PC-3 (cell line): ENCODE data around the gene NEO1. TPM values are rescaled to one million over a fixed set of nuclear protein-coding genes. Genes with fewer than 3 reads are reported as not detected.

Source experiments
- ATAC-seq: fragments of 200-7000 bp; cut with Tn5 transposase; 2 replicates; pipeline ENCODE4 v1.9.1; 2020; ENCODE audit warnings: mild to moderate bottlenecking, moderate library complexity
- BruUV-seq: library from RNA; stranded (reverse); fragments of 400-500 nt; replicated peaks from 2 replicates; lab custom pipeline; 2021; lab: Mats Ljungman, UMichigan
- CTCF ChIA-PET: fragments of 300-600 bp; sonication (Branson Sonifier 250); formaldehyde crosslinking; loops from one replicate; lab custom pipeline; 2022; ENCODE audit warnings: antibody characterized with exemption; lab: Charles Lee
- POLR2A ChIA-PET: fragments of 300-600 bp; sonication (Branson Sonifier 250); formaldehyde crosslinking; loops from one replicate; lab custom pipeline; 2022; ENCODE audit warnings: antibody characterized with exemption; ENCODE audit not compliant: unreplicated experiment; lab: Charles Lee
- DNase-seq: peaks from one replicate; pipeline ENCODE4 v3.0.0-alpha.2; 2015
- H2AFZ ChIP-seq: fragments of 300-600 bp; sonication (generic); 2 replicates; pipeline ENCODE4 v1.6.0; 2016; ENCODE audit warnings: antibody characterized with exemption, low read length
- H3F3A ChIP-seq: fragments of 300-600 bp; sonication (generic); one replicate; pipeline ENCODE4 v1.6.0; 2017; ENCODE audit warnings: antibody characterized with exemption, low read length, control low read depth, mild to moderate bottlenecking; ENCODE audit not compliant: unreplicated experiment
- H3K27ac ChIP-seq: fragments of 300-600 bp; sonication (generic); 2 replicates; pipeline ENCODE4 v1.5.1; 2016; ENCODE audit warnings: mild to moderate bottlenecking, low read length
- H3K27me3 ChIP-seq: fragments of 300-600 bp; sonication (generic); 2 replicates; pipeline ENCODE4 v1.6.1; 2016; ENCODE audit warnings: low read length, mixed read lengths
- H3K36me3 ChIP-seq: fragments of 300-600 bp; sonication (generic); 2 replicates; pipeline ENCODE4 v1.6.1; 2016; ENCODE audit warnings: low read depth, mixed run types, low read length, mixed read lengths
- H3K4me1 ChIP-seq: fragments of 300-600 bp; sonication (generic); 2 replicates; pipeline ENCODE4 v1.5.1; 2016; ENCODE audit warnings: low read length; ENCODE audit not compliant: insufficient read depth
- H3K4me2 ChIP-seq: fragments of 300-600 bp; sonication (generic); 2 replicates; pipeline ENCODE4 v1.6.0; 2016; ENCODE audit warnings: low read length
- H3K4me3 ChIP-seq: fragments of 300-600 bp; sonication (generic); 2 replicates; pipeline ENCODE4 v1.5.1; 2016; ENCODE audit warnings: mild to moderate bottlenecking, low read length, mixed read lengths
- H3K79me2 ChIP-seq: fragments of 300-600 bp; sonication (generic); 2 replicates; pipeline ENCODE4 v1.6.1; 2017; ENCODE audit warnings: low read length, mixed read lengths
- H3K9ac ChIP-seq: fragments of 300-600 bp; sonication (generic); 2 replicates; pipeline ENCODE4 v1.6.0; 2016; ENCODE audit warnings: mild to moderate bottlenecking, low read length
- H3K9me2 ChIP-seq: fragments of 300-600 bp; sonication (generic); replicated peaks from 2 replicates; pipeline ENCODE4 v1.6.1; 2016; ENCODE audit warnings: mixed run types, low read length, mixed read lengths
- H3K9me3 ChIP-seq: fragments of 300-600 bp; sonication (generic); 2 replicates; pipeline ENCODE4 v1.6.1; 2016; ENCODE audit warnings: low read length, mixed read lengths
- H4K20me1 ChIP-seq: fragments of 300-600 bp; sonication (generic); 2 replicates; pipeline ENCODE4 v1.6.1; 2016; ENCODE audit warnings: low read length, mixed read lengths
- EZH2 ChIP-seq: fragments of 300-600 bp; sonication (generic); IDR thresholded peaks from one replicate; pipeline ENCODE4 v1.6.1; 2017; ENCODE audit warnings: antibody characterized with exemption, mild to moderate bottlenecking, low read length; ENCODE audit not compliant: unreplicated experiment
- EZH2phosphoT487 ChIP-seq: fragments of 300-600 bp; sonication (generic); IDR thresholded peaks from 2 replicates; pipeline ENCODE4 v1.6.1; 2018; ENCODE audit warnings: mild to moderate bottlenecking, antibody characterized with exemption, low read length, borderline replicate concordance
- intact Hi-C: fragments of 100-400 bp; cut with micrococcal nuclease; formaldehyde crosslinking; loops from 2 replicates; pipeline ENCODE4 v1.9.0; 2023
- total RNA-seq: library from RNA; depleted of rRNA; stranded (reverse); fragments of >200 nt; gene quantifications from 2 replicates; pipeline ENCODE4 v1.2.3, GENCODE V29; 2014
- TF ChIP-seq, protein P1 (sequence below): fragments of 300-600 bp; sonication (generic); conservative IDR thresholded peaks from 2 replicates; pipeline ENCODE4 v1.5.1; 2017; ENCODE audit warnings: antibody characterized with exemption, low read depth, mild to moderate bottlenecking, low read length

NEO1 gene
- total RNA-seq, 1 experiment from 2014 or later, result 1.2 TPM

DNA sequence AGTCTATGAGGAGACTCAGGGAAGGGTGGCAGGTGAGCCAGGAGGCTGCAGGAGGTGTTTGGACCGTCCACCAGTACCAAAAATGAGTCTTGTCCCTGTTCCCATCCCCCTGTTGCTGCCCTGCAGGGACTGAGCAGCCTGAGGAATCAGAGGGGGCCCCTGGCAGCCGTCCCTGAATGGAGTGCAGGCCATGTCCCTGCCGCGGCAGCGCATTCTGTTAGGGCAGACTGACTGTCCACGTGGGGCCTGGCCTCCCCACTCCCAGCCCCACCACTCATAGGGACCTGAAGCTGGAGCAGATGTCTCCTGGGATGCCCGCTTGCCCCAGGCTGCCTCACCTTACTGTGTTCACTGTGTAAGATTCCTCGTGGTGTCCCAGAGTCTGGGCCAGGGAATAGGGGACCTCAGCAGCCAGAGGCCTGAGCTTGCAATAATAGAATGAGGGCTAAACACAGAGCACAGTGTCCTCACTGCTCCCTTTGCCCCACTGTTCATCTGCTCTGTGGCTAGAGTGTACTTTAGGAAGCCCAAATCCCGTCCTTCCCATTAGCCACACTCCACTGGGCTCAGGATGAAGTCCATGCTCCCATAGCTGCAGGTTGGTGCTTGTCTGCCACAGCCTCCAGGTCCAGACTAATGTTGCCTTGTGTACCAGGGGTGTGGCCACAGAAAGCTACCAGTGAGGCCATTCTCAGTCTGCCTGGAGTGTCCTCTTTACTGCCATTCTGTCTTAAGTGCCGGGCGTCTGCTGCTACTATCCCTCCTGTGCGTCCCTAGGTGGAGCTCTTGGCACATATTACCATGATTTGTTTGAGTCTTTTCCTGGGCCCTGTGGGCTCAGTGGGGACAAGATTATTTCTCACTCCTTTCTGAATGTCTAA lies 253.3 kb downstream of the NEO1 start:
- H3K9ac ChIP-seq, result no peak overlapping the region
- no peaks in the 10 kb centered on the region for H3K36me3 ChIP-seq
- TF ChIP-seq, protein P1, sequence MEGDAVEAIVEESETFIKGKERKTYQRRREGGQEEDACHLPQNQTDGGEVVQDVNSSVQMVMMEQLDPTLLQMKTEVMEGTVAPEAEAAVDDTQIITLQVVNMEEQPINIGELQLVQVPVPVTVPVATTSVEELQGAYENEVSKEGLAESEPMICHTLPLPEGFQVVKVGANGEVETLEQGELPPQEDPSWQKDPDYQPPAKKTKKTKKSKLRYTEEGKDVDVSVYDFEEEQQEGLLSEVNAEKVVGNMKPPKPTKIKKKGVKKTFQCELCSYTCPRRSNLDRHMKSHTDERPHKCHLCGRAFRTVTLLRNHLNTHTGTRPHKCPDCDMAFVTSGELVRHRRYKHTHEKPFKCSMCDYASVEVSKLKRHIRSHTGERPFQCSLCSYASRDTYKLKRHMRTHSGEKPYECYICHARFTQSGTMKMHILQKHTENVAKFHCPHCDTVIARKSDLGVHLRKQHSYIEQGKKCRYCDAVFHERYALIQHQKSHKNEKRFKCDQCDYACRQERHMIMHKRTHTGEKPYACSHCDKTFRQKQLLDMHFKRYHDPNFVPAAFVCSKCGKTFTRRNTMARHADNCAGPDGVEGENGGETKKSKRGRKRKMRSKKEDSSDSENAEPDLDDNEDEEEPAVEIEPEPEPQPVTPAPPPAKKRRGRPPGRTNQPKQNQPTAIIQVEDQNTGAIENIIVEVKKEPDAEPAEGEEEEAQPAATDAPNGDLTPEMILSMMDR, result peak; percentile 89
- TF ChIP-seq EZH2phosphoT487, result no peak
- no peak for TF ChIP-seq EZH2
- no peaks in the 10 kb centered on the region for H3K27me3 ChIP-seq
- H3K4me3 ChIP-seq, result no peak overlapping the region
- ChIA-PET CTCF (no interaction called here), POLR2A (interaction anchor here (0.5 kb wide), 1 partner anchor 17 kb away, joined by 3 read pairs; no protein-coding TSS in a partner anchor)
- H3K9me3 ChIP-seq, result no peaks in the 10 kb centered on the region
- no peak overlapping the region for H3K4me2 ChIP-seq
- intact Hi-C loops, result loop anchor here (2.0 kb wide), 2 partner anchors 259 to 395 kb away; no protein-coding TSS in a partner anchor
- no peaks in the 10 kb centered on the region for H3K4me1 ChIP-seq
- DNase-seq, result peak; percentile 74
- ATAC-seq, result peak; percentile 93
- no peaks in the 10 kb centered on the region for H3F3A ChIP-seq
- BruUV-seq, result no TSS peak
- H3K79me2 ChIP-seq, result no peaks in the 10 kb centered on the region
- no peak overlapping the region for H3K27ac ChIP-seq
- no peak overlapping the region for H2AFZ ChIP-seq
- H3K9me2 ChIP-seq, result no peaks in the 10 kb centered on the region
- no peaks in the 10 kb centered on the region for H4K20me1 ChIP-seq

DNA sequence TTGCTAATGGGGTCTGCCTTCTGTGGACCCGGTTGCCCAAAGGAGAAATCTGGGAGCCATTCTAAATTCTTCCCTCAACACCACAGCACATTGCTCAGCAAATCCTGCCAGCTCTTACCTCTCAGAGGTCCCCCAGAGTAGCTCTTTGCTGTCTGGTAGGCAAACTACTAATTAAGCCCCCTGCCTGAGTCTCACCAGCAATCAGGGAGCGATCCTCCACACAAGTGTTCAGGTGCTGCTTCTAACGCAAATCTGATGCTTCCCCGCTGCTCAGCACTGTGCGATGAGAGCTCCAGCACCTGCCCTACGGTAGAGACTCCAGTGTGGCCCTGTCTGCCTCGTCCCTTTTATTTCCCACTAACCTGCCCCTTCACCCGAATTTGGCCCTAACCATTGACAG lies 256.0 kb downstream of the NEO1 start:
- CTCF ChIA-PET, result no interaction called here
- no TSS peak for BruUV-seq

More for the DNA sequence above, 256.0 kb downstream of the NEO1 start:
- Histone ChIP-seq H3K4me3 (no peak overlapping the region), H2AFZ (no peak overlapping the region), H3K9me3 (no peaks in the 10 kb centered on the region), H3K9ac (no peak overlapping the region), H3K27ac (no peak overlapping the region), H3K27me3 (no peaks in the 10 kb centered on the region), H3F3A (no peaks in the 10 kb centered on the region), H3K79me2 (no peaks in the 10 kb centered on the region), H3K36me3 (no peaks in the 10 kb centered on the region), H3K4me2 (no peak overlapping the region), H3K9me2 (no peaks in the 10 kb centered on the region), H4K20me1 (no peaks in the 10 kb centered on the region), H3K4me1 (no peaks in the 10 kb centered on the region)
- DNase-seq (no peak), ATAC-seq (no peak)
- TF ChIP-seq, protein P1, result no peak
- TF ChIP-seq EZH2 (no peak), EZH2phosphoT487 (no peak)
- intact Hi-C loops, result no loop called here
- POLR2A ChIA-PET, result interaction anchor here (0.6 kb wide), 1 partner anchor 404 kb away, joined by 4 read pairs; no protein-coding TSS in a partner anchor
